AG10803 (cell line): ENCODE data around the gene IGF1R.

Experiments
- DNase-seq: peaks from one replicate; pipeline ENCODE4 v3.0.0; 2010; ENCODE audit warnings: low read depth
- H3K4me3 ChIP-seq: 2 replicates; pipeline ENCODE4 v1.5.1; 2011; ENCODE audit warnings: mild to moderate bottlenecking, low read length, control low read depth
- TF ChIP-seq, protein P1 (sequence below): conservative IDR thresholded peaks from 2 replicates; pipeline ENCODE4 v1.5.1; 2011; ENCODE audit warnings: mild to moderate bottlenecking, low read length, control low read depth, inconsistent platforms

The IGF1R gene

DNA sequence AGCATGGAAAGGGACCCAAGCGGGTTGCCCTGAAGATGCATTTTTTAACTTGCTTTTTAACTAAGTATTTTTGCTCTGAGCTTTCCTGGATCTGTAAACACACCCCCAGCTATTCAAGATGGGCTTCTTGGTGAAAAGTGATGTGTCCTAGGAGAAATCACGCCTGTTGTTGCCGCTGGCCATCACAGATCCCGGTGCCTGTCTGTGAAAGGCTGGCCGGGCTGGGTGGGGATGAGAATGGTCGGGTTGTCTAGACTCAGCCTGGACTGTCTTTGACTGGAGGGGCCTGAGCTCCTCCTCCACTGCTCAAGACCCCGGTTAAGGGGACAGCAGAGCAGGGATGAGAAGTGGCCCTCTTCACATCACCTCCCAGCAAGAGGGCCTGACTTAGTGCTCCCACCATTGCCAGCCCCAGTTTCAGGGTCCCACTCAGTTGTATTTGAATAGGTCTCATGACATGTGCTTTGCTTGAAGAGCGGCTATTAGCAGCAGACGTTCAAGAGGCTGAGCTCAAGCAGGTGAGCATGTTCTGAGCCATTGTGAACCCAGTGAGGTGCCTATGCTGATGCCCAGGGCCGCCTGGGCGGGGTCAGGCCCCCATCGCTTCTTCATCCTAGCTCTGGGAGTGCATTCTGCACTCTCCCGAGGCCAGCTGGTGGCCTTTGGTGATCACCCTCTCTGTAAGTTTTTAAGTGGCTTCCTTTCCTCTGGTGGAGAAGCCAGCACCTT lies 79.9 kb downstream of the IGF1R start:
- peak overlapping the region; percentile 17; the same call in 1 of the 2 replicates for H3K4me3 ChIP-seq
- TF ChIP-seq, protein P1, sequence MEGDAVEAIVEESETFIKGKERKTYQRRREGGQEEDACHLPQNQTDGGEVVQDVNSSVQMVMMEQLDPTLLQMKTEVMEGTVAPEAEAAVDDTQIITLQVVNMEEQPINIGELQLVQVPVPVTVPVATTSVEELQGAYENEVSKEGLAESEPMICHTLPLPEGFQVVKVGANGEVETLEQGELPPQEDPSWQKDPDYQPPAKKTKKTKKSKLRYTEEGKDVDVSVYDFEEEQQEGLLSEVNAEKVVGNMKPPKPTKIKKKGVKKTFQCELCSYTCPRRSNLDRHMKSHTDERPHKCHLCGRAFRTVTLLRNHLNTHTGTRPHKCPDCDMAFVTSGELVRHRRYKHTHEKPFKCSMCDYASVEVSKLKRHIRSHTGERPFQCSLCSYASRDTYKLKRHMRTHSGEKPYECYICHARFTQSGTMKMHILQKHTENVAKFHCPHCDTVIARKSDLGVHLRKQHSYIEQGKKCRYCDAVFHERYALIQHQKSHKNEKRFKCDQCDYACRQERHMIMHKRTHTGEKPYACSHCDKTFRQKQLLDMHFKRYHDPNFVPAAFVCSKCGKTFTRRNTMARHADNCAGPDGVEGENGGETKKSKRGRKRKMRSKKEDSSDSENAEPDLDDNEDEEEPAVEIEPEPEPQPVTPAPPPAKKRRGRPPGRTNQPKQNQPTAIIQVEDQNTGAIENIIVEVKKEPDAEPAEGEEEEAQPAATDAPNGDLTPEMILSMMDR = no peak
- no peak for DNase-seq

DNA sequence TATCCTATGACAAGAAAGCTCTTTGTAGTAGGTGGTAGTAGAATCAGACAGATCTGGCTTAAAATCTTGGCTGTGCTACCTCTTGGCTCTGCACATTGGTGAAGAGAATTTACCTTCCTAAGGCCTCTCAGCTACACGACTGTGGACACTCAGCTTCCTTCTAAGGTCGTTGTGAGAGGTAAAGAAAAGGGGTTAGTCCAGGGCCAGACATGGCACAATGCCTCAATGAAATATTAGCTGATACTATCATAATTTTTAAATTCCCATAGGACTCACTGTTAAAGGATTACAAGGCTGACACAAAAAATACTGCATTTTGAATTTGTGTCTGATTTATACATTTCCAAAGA lies 80.4 kb downstream of the IGF1R start:
- no peak for DNase-seq
- TF ChIP-seq, protein P1 = no peak

DNA sequence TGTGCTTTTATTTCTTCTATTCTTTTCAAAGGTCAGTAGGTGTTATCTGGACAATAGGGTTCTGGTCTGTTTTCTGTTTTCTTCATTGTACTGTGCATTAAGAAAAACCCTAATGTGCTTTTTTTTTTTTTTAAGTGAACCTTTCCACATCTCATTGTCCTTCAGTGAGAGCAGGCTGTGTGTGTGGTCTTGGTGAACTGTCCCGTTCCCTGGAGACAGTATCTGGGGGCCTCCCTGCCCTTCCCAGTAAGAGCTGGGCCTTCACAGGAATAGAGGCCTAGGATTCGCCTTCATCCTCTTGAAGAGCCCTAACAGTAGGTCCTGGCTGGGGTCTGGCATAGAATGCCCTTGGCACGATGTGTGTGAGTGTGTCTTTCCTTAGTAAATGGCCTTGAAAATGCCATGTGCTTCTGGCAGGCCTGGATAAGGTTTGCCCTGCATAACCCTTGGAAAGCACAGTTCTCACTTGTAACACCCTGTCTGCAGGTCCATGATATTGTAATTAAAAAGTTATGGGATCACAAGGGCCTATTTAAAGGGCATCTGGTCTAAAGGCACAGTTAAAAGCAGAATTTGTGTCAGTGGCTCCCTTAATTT lies 81.2 kb downstream of the IGF1R start:
- DNase-seq = peak; percentile 22
- TF ChIP-seq, protein P1 = no peak
- no peak overlapping the region for H3K4me3 ChIP-seq

More for the DNA sequence above, 80.4 kb downstream of the IGF1R start:
- no peak overlapping the region for H3K4me3 ChIP-seq

DNA sequence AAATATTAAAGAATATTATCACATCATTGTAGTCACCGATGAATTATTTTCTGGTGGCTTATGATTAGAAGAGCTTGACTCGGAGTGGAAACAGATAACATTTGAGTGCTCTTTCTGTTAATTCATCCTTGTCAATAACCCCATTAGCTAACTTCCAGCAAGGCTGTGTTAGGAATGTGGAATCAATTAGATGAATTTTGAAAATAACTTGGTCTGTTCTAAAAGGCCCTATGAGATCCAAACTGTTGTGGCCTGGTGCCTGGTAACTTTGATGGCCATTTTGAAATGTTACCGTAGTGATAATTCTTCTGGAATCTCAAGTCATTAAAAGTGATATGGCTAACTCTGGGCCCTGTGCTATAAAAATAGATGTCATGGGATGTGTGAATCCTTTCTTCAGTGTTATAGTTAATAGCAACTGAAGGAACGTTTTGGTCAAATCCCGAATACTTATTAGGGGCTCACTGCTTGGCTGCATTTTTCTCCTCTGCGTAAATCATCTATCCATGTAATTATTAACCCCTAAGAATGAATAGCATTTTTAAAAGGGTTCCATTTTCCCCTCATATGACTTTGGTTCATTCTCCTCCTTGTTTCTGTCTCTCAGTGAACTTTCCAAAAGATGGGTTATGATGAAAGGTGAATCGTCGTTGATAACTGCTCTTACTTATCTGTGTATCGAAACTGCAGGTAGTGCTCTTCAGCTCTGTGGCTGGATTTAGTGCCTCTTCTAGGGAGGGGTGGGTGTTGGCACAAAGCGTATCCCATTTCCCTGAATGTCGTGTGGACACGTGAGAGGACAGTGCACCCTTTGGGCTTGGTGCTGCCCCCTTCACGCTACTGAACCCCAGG lies 82.7 kb downstream of the IGF1R start:
- DNase-seq = peak; percentile 48
- TF ChIP-seq, protein P1 = no peak
- no peak overlapping the region for H3K4me3 ChIP-seq

DNA sequence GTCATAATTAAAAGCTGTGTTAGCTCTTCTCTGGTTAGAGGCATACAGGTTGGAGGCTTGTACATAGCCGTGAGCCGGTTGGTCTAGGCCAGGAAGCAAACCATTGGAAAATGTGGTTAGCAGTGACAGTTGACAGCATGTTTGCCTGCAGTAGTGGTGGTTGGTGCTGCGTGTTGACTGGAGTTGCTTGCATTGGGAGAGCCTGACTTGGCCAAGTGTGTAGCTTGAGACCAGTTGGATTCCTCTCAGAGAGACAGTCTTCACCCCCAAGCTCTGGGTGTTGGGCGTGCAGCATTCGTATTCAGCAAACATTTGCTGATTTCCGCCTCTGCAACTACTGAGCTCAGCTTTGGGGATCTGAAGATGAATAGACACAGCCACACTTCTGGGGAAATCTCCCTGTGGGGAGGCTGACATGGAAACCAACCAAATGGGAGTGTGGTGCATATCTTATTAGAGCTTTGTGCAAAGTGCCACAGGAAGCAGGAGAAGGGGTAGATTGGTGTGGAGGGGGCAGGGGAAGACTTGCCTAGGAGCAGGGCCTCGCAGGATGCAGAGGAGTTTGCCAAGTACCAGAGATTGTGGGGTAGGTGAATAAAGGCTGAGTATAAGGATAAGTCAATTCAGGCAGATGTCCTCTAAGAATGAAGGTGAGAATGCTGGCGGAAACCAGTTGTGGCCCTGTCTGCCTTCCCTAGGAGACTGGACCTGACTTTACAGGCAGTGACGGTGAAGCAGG lies 83.5 kb downstream of the IGF1R start:
- DNase-seq = no peak
- no peak overlapping the region for H3K4me3 ChIP-seq
- TF ChIP-seq, protein P1 = no peak

DNA sequence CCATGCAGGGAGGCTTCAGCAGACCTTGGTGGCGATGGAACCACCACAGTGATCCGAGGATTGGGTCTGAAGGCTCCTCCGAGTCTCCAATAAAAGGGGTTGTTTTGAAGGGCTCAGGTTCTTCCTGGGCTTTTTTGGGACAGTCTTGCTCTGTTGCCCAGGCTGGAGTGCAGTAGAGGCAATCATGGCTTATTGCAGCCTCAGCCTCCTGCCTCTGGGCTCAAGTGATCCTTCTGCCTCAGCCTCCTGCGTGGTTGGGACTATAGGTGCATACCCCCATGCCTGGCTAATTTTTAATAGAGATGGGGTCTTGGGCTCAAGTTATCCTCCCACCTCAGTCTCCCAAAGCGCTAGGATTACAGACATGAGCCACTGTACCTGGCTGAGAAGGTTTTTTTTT lies 84.8 kb downstream of the IGF1R start:
- TF ChIP-seq, protein P1 = no peak
- no peak overlapping the region for H3K4me3 ChIP-seq
- DNase-seq = no peak
